HEK293 (cell line): ENCODE data around the gene CFAP299.

Experiments used
- CTCF ChIA-PET: fragments of 350-600 bp; formaldehyde crosslinking; extraction: SDS; loops from one replicate; lab custom pipeline; 2021; ENCODE audit warnings: antibody characterized with exemption; lab: Yijun Ruan, JAX
- POLR2A ChIA-PET: fragments of 300-600 bp; formaldehyde crosslinking; extraction: SDS; loops from one replicate; lab custom pipeline; 2020; ENCODE audit warnings: antibody characterized with exemption, inconsistent platforms; lab: Yijun Ruan, JAX
- H3K27ac ChIP-seq: fragments of 200-500 bp; sonication (Bioruptor generic); 2 replicates; pipeline ENCODE4 v1.5.1; 2014; ENCODE audit warnings: low read depth, low read length, control low read depth, inconsistent platforms; ENCODE audit errors: extremely low read depth
- H3K36me3 ChIP-seq, 2 experiments: fragments of 200-500 bp in 1 of 2; sonication (Bioruptor generic) in 1 of 2; 1 replicate in 1 of 2; 2 replicates in 1 of 2; pipeline ENCODE4 v1.5.1; 2014 to 2017; ENCODE audit warnings: inconsistent platforms in 2 of 2, low read length in 2 of 2; ENCODE audit not compliant: control insufficient read depth in 2 of 2, insufficient read depth in 1 of 2
- H3K4me1 ChIP-seq: fragments of 200-500 bp; sonication (Bioruptor generic); 2 replicates; pipeline ENCODE4 v1.5.1; 2014; ENCODE audit warnings: mild to moderate bottlenecking, low read length, inconsistent platforms; ENCODE audit not compliant: control insufficient read depth, insufficient read depth
- H3K4me3 ChIP-seq: 2 replicates; pipeline ENCODE4 v1.5.1; 2011; ENCODE audit warnings: low read depth, mild to moderate bottlenecking, control low read depth, low read length, moderate library complexity
- H3K9me3 ChIP-seq: fragments of 200-500 bp; sonication (Bioruptor generic); 2 replicates; pipeline ENCODE4 v1.5.1; 2014; ENCODE audit warnings: low read depth, low read length, inconsistent platforms; ENCODE audit not compliant: control insufficient read depth, insufficient read depth
- GLIS2 ChIP-seq: fragments of 450-650 bp; formaldehyde crosslinking; IDR thresholded peaks from 2 replicates; pipeline ENCODE4 v1.5.1; 2016; ENCODE audit warnings: missing biosample characterization, missing genetic modification characterization
- PRDM2 ChIP-seq: fragments of 450-650 bp; formaldehyde crosslinking; IDR thresholded peaks from 2 replicates; pipeline ENCODE4 v1.5.1; 2016; ENCODE audit warnings: missing biosample characterization, missing genetic modification characterization, borderline replicate concordance
- SP7 ChIP-seq: fragments of 450-650 bp; formaldehyde crosslinking; IDR thresholded peaks from 2 replicates; pipeline ENCODE4 v1.5.1; 2016; ENCODE audit warnings: missing biosample characterization, missing genetic modification characterization
- WT1 ChIP-seq: fragments of 450-650 bp; formaldehyde crosslinking; IDR thresholded peaks from 2 replicates; pipeline ENCODE4 v1.5.1; 2016; ENCODE audit warnings: missing biosample characterization, missing genetic modification characterization
- YY2 ChIP-seq: fragments of 450-650 bp; formaldehyde crosslinking; IDR thresholded peaks from 2 replicates; pipeline ENCODE4 v1.5.1; 2016; ENCODE audit warnings: missing biosample characterization, missing genetic modification characterization
- ZBTB17 ChIP-seq: fragments of 450-650 bp; formaldehyde crosslinking; IDR thresholded peaks from 2 replicates; pipeline ENCODE4 v1.5.1; 2016; ENCODE audit warnings: missing biosample characterization, missing genetic modification characterization
- ZBTB26 ChIP-seq: fragments of 450-650 bp; formaldehyde crosslinking; optimal IDR thresholded peaks from 2 replicates; pipeline ENCODE3; 2016; ENCODE audit warnings: missing biosample characterization, mild to moderate bottlenecking, missing genetic modification characterization
- ZNF133 ChIP-seq: fragments of 450-650 bp; formaldehyde crosslinking; IDR thresholded peaks from 2 replicates; pipeline ENCODE4 v1.5.1; 2016; ENCODE audit warnings: missing biosample characterization, missing genetic modification characterization
- ZNF146 ChIP-seq: fragments of 450-650 bp; formaldehyde crosslinking; IDR thresholded peaks from 2 replicates; pipeline ENCODE4 v1.5.1; 2016; ENCODE audit warnings: missing biosample characterization, missing genetic modification characterization
- ZNF175 ChIP-seq: fragments of 450-650 bp; formaldehyde crosslinking; IDR thresholded peaks from 2 replicates; pipeline ENCODE4 v1.5.1; 2016; ENCODE audit warnings: missing biosample characterization, missing genetic modification characterization
- ZNF292 ChIP-seq: fragments of 450-650 bp; formaldehyde crosslinking; IDR thresholded peaks from 2 replicates; pipeline ENCODE4 v1.5.1; 2016; ENCODE audit warnings: low read depth, missing biosample characterization, missing genetic modification characterization, borderline replicate concordance
- ZNF394 ChIP-seq: fragments of 450-650 bp; formaldehyde crosslinking; IDR thresholded peaks from 2 replicates; pipeline ENCODE4 v1.5.1; 2016; ENCODE audit warnings: missing biosample characterization, missing genetic modification characterization, mild to moderate bottlenecking, moderate library complexity, borderline replicate concordance
- ZNF610 ChIP-seq: fragments of 450-650 bp; formaldehyde crosslinking; IDR thresholded peaks from 2 replicates; pipeline ENCODE4 v1.5.1; 2016; ENCODE audit warnings: missing biosample characterization, missing genetic modification characterization, borderline replicate concordance
- ZSCAN4 ChIP-seq: fragments of 450-650 bp; formaldehyde crosslinking; IDR thresholded peaks from 2 replicates; pipeline ENCODE4 v1.5.1; 2017; ENCODE audit warnings: missing biosample characterization, missing genetic modification characterization

CFAP299 gene

GRCh38 chr4:80587871-80588385 is 252.4 kb downstream of the CFAP299 start:
- ChIA-PET CTCF (interaction anchor here (1.1 kb wide), 1 partner anchor 452 kb away, joined by 3 read pairs; no protein-coding TSS in a partner anchor), POLR2A (no interaction called here)
- H3K36me3 ChIP-seq: no peaks in the 10 kb centered on the region
- no peak overlapping the region for H3K4me3 ChIP-seq
- TF ChIP-seq YY2 (tag by site-specific recombination) (no peak), ZSCAN4 (tag by site-specific recombination) (no peak), ZBTB17 (tag by site-specific recombination) (no peak), SP7 (tag by site-specific recombination) (no peak), ZNF146 (tag by site-specific recombination) (no peak), ZNF394 (tag by site-specific recombination) (no peak), ZNF175 (no peak)
- H3K4me1 ChIP-seq: no peaks in the 10 kb centered on the region
- H3K27ac ChIP-seq: no peak overlapping the region
- H3K9me3 ChIP-seq: no peaks in the 10 kb centered on the region

- no peak overlapping the region for H3K27ac ChIP-seq
- TF ChIP-seq ZBTB26 (tag by site-specific recombination): no peak
- ChIA-PET POLR2A (no interaction called here), CTCF (interaction anchor here (0.7 to 1.2 kb wide), 4 partner anchors 13 to 474 kb away, joined by 3 read pairs; no protein-coding TSS in a partner anchor)
- H3K36me3 ChIP-seq: no peaks in the 10 kb centered on the region
- no peaks in the 10 kb centered on the region for H3K4me1 ChIP-seq
- H3K9me3 ChIP-seq: no peaks in the 10 kb centered on the region
- H3K4me3 ChIP-seq: no peak overlapping the region
These were observed 257.4 kb downstream of the CFAP299 start for GRCh38 chr4:80592950-80593349.

GRCh38 chr4:80594701-80595100 is 259.2 kb downstream of the CFAP299 start:
- no peaks in the 10 kb centered on the region for H3K9me3 ChIP-seq
- TF ChIP-seq WT1 (no peak), ZNF610 (tag by site-specific recombination) (no peak), PRDM2 (tag by site-specific recombination) (no peak), ZNF292 (no peak), ZNF133 (tag by site-specific recombination) (no peak), GLIS2 (tag by site-specific recombination) (no peak)
- H3K36me3 ChIP-seq: no peaks in the 10 kb centered on the region
- no peak overlapping the region for H3K27ac ChIP-seq
- no peaks in the 10 kb centered on the region for H3K4me1 ChIP-seq
- POLR2A ChIA-PET: no interaction called here
- no peak overlapping the region for H3K4me3 ChIP-seq
- CTCF ChIA-PET: no interaction called here
